Panc1 (cell line): ENCODE results near the gene GAB3.

Source experiments
- CTCF ChIP-seq: fragments of 450-650 bp; IDR thresholded peaks from 2 replicates; pipeline ENCODE4 v1.5.1; 2017; ENCODE audit warnings: mild to moderate bottlenecking
- TCF7L2 ChIP-seq: IDR thresholded peaks from 2 replicates; pipeline ENCODE4 v1.6.1; 2011; ENCODE audit warnings: mild to moderate bottlenecking, low read depth, low read length, inconsistent platforms

- TF ChIP-seq CTCF (no peak), TCF7L2 (no peak)
These were observed 23.7 kb upstream of the GAB3 start for GRCh38 chrX:154774622-154775021.
